Testis (tissue), 3 donors: Measurements from ENCODE around the gene KLF14. TPM values are rescaled to one million over a fixed set of nuclear protein-coding genes. Genes with fewer than 3 reads are reported as not detected.

Experiments used
- DNase-seq: peaks from one replicate; pipeline ENCODE4 v3.0.0-alpha.2; 2019
- H3K27ac ChIP-seq, 2 donors: fragments of 200-600 bp; sonication (generic); one replicate each; pipeline ENCODE4 v1.5.1; 2019
- H3K27me3 ChIP-seq: fragments of 200-600 bp; sonication (generic); one replicate; pipeline ENCODE4 v1.5.1; 2019
- H3K36me3 ChIP-seq: fragments of 200-600 bp; sonication (generic); one replicate; pipeline ENCODE4 v1.5.1; 2017; ENCODE audit warnings: low read depth; ENCODE audit errors: missing control alignments
- H3K4me1 ChIP-seq: fragments of 200-600 bp; sonication (generic); one replicate; pipeline ENCODE4 v1.5.1; 2019
- H3K4me3 ChIP-seq, 2 donors: fragments of 200-600 bp; sonication (generic); one replicate each; pipeline ENCODE4 v1.5.1; 2017 to 2019
- H3K9me3 ChIP-seq: fragments of 200-600 bp; sonication (generic); one replicate; pipeline ENCODE4 v1.5.1; 2017
- POLR2A ChIP-seq: fragments of 450-650 bp; IDR thresholded peaks from one replicate; pipeline ENCODE4 v1.6.1; 2017; ENCODE audit warnings: antibody characterized with exemption, mild to moderate bottlenecking, moderate library complexity
- WGBS, 2 donors: methylation state at CpG; one replicate each; pipeline ENCODE4 v1.1.5; 2018; 5-methylcytosine and 5-hydroxymethylcytosine counted together
- intact Hi-C: fragments of 100-400 bp; cut with DNase I; formaldehyde crosslinking; loops from one replicate; pipeline ENCODE4 v1.15.1; 2023; ENCODE audit warnings: low total_unique reads
- polyA plus RNA-seq: library from polyadenylated mRNA; stranded (reverse); fragments of 350-450 nt; fragmentation: Illumina TruSeq; extraction: RNeasy Lipid Tissue Mini Kit (QIAGEN cat#74804); gene quantifications from one replicate; pipeline ENCODE4 v1.2.3, GENCODE V29; 2014; ENCODE audit warnings: low read depth, low replicate concordance; ENCODE audit not compliant: insufficient read depth
- total RNA-seq, 2 donors: library from RNA; depleted of rRNA; stranded (reverse); fragments of >200 nt; gene quantifications; one replicate each; pipeline ENCODE4 v1.2.3, GENCODE V29; 2016
- TF ChIP-seq, protein P1 (sequence below), 3 experiments: fragments of 450-650 bp in 2 of 3; fragments of 200-600 bp in 1 of 3; sonication (generic) in 1 of 3; IDR thresholded peaks; one replicate each; pipeline ENCODE4 v1.5.1; 2016 to 2019; ENCODE audit warnings: antibody characterized with exemption in 3 of 3, mild to moderate bottlenecking in 2 of 3, moderate library complexity in 1 of 3

The KLF14 gene
- total and polyA plus RNA-seq, 3 donors from 2014 or later, result 0.93 to 1.7 (median 1.5) TPM

DNA sequence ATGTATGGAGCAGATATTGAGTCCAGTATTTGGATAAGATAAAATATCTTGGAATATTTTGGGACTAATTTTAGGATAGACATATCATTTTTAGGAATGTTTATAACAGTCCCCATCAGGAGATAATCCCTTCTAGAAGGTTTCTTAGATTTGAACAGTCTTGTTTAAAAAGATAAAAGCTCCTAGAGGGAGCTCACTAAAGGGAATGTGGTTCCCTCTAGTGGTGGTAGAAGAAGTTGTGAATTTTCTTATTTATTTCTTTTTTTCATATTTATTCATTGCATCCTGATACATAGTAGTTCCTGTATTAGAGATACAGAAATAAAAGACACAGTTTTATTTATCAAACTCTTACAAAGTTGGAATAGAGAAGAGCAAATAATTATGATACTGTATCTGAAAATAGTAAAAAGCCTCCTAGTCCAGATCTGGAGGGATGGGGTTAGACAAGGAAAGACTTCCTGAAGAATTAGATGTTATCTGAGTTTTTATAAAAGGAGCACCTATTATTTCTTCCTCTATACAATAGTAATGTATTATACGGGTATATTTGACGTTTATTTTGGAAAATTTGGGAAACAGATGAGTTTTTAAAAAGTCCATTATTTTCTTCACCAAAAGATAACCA, 24.5 kb upstream of the KLF14 start:
- no peak overlapping the region for H3K4me3 ChIP-seq
- DNase-seq, result no peak

DNA sequence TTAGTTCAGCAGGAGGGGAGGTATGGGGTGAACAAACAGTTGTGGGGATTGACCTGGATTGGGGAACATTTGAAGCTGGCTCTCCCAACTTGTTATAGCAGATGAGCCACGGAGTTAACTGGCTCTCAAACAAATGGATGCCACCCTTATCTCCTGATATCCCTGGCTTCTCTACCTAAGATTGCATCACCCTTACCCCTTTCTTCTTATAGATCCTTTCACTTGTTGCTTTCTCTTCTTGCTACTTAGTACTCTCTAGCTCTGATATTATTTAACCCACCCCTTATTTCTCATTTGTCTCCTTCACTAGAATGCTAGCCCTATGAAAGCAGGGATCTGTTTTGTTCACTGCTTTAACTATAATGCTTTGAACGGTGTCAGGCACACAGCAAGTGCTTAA, 22.3 kb upstream of the KLF14 start:
- Histone ChIP-seq H3K36me3 (no peaks in the 10 kb centered on the region), H3K27ac (no peak overlapping the region), H3K4me3 (no peak overlapping the region), H3K27me3 (no peaks in the 10 kb centered on the region), H3K9me3 (no peaks in the 10 kb centered on the region), H3K4me1 (no peaks in the 10 kb centered on the region)
- no peak for DNase-seq
- intact Hi-C loops, result no loop called here
- 78 to 82% methylated on average over 2 of the region's 2 CpGs for WGBS, 2 donors
- no peak for TF ChIP-seq POLR2A
- TF ChIP-seq, protein P1, sequence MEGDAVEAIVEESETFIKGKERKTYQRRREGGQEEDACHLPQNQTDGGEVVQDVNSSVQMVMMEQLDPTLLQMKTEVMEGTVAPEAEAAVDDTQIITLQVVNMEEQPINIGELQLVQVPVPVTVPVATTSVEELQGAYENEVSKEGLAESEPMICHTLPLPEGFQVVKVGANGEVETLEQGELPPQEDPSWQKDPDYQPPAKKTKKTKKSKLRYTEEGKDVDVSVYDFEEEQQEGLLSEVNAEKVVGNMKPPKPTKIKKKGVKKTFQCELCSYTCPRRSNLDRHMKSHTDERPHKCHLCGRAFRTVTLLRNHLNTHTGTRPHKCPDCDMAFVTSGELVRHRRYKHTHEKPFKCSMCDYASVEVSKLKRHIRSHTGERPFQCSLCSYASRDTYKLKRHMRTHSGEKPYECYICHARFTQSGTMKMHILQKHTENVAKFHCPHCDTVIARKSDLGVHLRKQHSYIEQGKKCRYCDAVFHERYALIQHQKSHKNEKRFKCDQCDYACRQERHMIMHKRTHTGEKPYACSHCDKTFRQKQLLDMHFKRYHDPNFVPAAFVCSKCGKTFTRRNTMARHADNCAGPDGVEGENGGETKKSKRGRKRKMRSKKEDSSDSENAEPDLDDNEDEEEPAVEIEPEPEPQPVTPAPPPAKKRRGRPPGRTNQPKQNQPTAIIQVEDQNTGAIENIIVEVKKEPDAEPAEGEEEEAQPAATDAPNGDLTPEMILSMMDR (IDR thresholded peaks at IDR 0.05), result no peak

More for the DNA sequence above, 24.5 kb upstream of the KLF14 start:
- no peaks in the 10 kb centered on the region for H3K27me3 ChIP-seq
- H3K27ac ChIP-seq, result no peak overlapping the region
- 16 to 38% methylated on average over 2 of the region's 2 CpGs for WGBS, 2 donors
- H3K4me1 ChIP-seq, result no peaks in the 10 kb centered on the region
- H3K9me3 ChIP-seq, result no peaks in the 10 kb centered on the region
- intact Hi-C loops, result no loop called here
- no peaks in the 10 kb centered on the region for H3K36me3 ChIP-seq
- TF ChIP-seq, protein P1 (IDR thresholded peaks at IDR 0.05), result peak; percentile 19 to 83 (median 50)
- no peak for TF ChIP-seq POLR2A

DNA sequence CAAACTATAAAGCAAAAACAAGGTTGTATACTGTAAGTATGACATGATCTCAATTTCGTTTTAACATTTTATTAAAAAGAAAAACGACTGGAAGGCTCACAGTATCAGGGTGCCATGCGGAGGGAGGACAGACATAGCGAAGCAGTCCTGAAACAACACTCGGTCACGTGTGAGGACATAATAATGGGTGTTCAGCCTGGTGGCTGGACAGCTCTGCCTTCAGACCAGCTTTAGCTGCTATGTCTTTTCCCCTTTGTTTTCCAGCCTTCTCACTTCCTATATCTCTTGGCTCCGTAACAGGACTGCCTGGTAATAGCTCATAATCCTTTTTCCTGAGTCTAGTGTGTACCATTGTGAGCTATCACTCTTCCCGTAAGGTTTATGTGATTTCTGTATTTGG, 18.4 kb upstream of the KLF14 start:
- no peaks in the 10 kb centered on the region for H3K36me3 ChIP-seq
- no peaks in the 10 kb centered on the region for H3K4me1 ChIP-seq
- no peak for TF ChIP-seq POLR2A
- TF ChIP-seq, protein P1 (IDR thresholded peaks at IDR 0.05), result no peak
- H3K4me3 ChIP-seq, result no peak overlapping the region
- H3K9me3 ChIP-seq, result no peaks in the 10 kb centered on the region
- no peak for DNase-seq
- intact Hi-C loops, result no loop called here
- no peak overlapping the region for H3K27ac ChIP-seq
- no peaks in the 10 kb centered on the region for H3K27me3 ChIP-seq
- 90 to 91% methylated on average over 8 of the region's 8 CpGs for WGBS, 2 donors

DNA sequence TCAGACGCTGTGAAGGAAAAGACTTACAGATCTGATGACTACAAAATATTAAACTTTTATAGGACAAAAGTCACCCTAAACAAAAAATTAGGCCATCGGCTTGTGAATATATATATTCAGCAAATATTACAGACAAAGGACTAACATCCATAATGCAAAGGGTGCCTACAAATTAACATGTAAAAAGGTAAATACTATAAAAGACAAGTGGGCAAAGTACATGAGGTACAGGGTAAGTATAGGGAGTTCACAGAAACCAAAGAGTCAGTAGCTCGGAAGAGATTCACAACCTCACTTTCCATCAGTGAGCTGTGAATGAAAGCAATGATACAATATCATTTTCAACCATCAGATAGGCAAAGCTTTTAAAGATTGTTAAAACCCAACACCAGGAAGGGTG, 16.7 kb upstream of the KLF14 start:
- DNase-seq, result no peak
- TF ChIP-seq, protein P1 (IDR thresholded peaks at IDR 0.05), result no peak
- TF ChIP-seq POLR2A, result no peak
- no peaks in the 10 kb centered on the region for H3K4me1 ChIP-seq
- 87 to 91% methylated on average over 3 of the region's 3 CpGs for WGBS, 2 donors
- intact Hi-C loops, result no loop called here
- H3K4me3 ChIP-seq, result no peak overlapping the region
- no peaks in the 10 kb centered on the region for H3K36me3 ChIP-seq
- no peaks in the 10 kb centered on the region for H3K27me3 ChIP-seq
- H3K27ac ChIP-seq, result no peak overlapping the region
- H3K9me3 ChIP-seq, result no peaks in the 10 kb centered on the region
